Frontal cortex (tissue), 1 donor: ENCODE measurements around the gene ERMAP. TPM values are rescaled to one million over a fixed set of nuclear protein-coding genes. Genes with fewer than 3 reads are reported as not detected.

Experiments used
- total RNA-seq: library from RNA; depleted of rRNA; stranded (reverse); fragments of >200 nt; gene quantifications from one replicate; pipeline ENCODE4 v1.2.3, GENCODE V29; 2014

The ERMAP gene
- total RNA-seq, 1 donor from 2014 or later, result 3.3 TPM

Other genes starting within 250 kb of the ERMAP start
- 17.9 TPM for gene PPIH, start 158.7 kb upstream of the ERMAP start, total RNA-seq
- 1,693 TPM for gene YBX1, start 134.7 kb upstream of the ERMAP start, total RNA-seq
- gene CLDN19, start 76.9 kb upstream of the ERMAP start, total RNA-seq, result not detected
- gene P3H1, start 50.1 kb upstream of the ERMAP start, total RNA-seq, result 10.6 TPM
- gene C1orf50, start 49.9 kb upstream of the ERMAP start, total RNA-seq, result 13.0 TPM
- 0.41 TPM for gene TMEM269, start 32.1 kb upstream of the ERMAP start, total RNA-seq
- gene SVBP, start 275 bp downstream of the ERMAP start, total RNA-seq, result 55.4 TPM
- 9.4 TPM for gene ZNF691, start 29.5 kb downstream of the ERMAP start, total RNA-seq
- 28.1 TPM for gene SLC2A1, start 141.7 kb downstream of the ERMAP start, total RNA-seq